Adrenal gland (tissue), 12 donors: ENCODE results near the gene ITPR1. TPM values are rescaled to one million over a fixed set of nuclear protein-coding genes. Genes with fewer than 3 reads are reported as not detected.
A peak's percentile ranks its signal among the peaks of the same experiment; 100 is the strongest.

Source experiments
- DNase-seq, 7 donors: peaks; one replicate each; pipeline ENCODE4 v3.0.0-alpha.2; 2019 to 2020
- H3K27ac ChIP-seq, 5 donors: fragments of 200-600 bp; sonication (generic) in 4 of 5; 1 replicate in 3 of 5; 2 replicates in 2 of 5; pipeline versions ENCODE4 v1.5.1 to v1.8.0; 2016 to 2020; ENCODE audit warnings: mild to moderate bottlenecking in 1 of 5
- H3K27me3 ChIP-seq: fragments of 200-600 bp; 2 replicates; pipeline ENCODE4 v1.8.0; 2021
- H3K36me3 ChIP-seq, 2 donors: fragments of 200-600 bp; replicated peaks in 1 of 2; 1 replicate in 1 of 2; 2 replicates in 1 of 2; pipeline versions ENCODE4 v1.5.1 to v1.8.0; 2018 to 2022
- H3K4me1 ChIP-seq, 2 donors: fragments of 200-600 bp; replicated peaks in 1 of 2; 1 replicate in 1 of 2; 2 replicates in 1 of 2; pipeline versions ENCODE4 v1.5.1 to v1.8.0; 2018 to 2021
- H3K4me3 ChIP-seq, 4 donors: fragments of 200-600 bp; sonication (generic) in 3 of 4; one replicate each; pipeline ENCODE4 v1.5.1; 2016 to 2018
- H3K9me3 ChIP-seq, 3 donors: fragments of 200-600 bp; sonication (generic) in 1 of 3; replicated peaks in 1 of 3; 1 replicate in 2 of 3; 2 replicates in 1 of 3; pipeline versions ENCODE4 v1.5.1 to v1.8.0; 2016 to 2021
- POLR2A ChIP-seq, 2 donors: fragments of 450-650 bp; IDR thresholded peaks; one replicate each; pipeline ENCODE4 v1.6.1; 2017; ENCODE audit warnings: antibody characterized with exemption in 2 of 2, mild to moderate bottlenecking in 2 of 2, moderate library complexity in 1 of 2
- WGBS, 4 donors: extraction: QIAGEN DNeasy Blood & Tissue Kit in 2 of 4; methylation state at CpG; one replicate each; pipeline versions ENCODE4 v1.1.5 to v1.1.7; 2013 to 2017; 5-methylcytosine and 5-hydroxymethylcytosine counted together
- intact Hi-C, 2 donors: fragments of 100-400 bp; cut with DNase I; formaldehyde crosslinking; loops; one replicate each; pipeline versions ENCODE4 v1.14.1 to v1.15.0; 2022 to 2023
- polyA plus RNA-seq, 3 donors: library from polyadenylated mRNA; stranded (reverse); fragments of 200-250 nt in 2 of 3; fragments of 350-450 nt in 1 of 3; fragmentation: Illumina TruSeq in 1 of 3; extraction: RNeasy Lipid Tissue Mini Kit (QIAGEN cat#74804) in 1 of 3; gene quantifications; one replicate each; pipeline ENCODE4 v1.2.3, GENCODE V29; 2013 to 2014
- total RNA-seq, 9 donors: library from RNA; depleted of rRNA in 4 of 9; stranded (reverse); fragments of >200 nt in 4 of 9; fragments of 120-200 nt in 1 of 9; fragmentation: NEBNext Ultra II Directional in 1 of 9; extraction: Animal tissue kit (Norgen Biotek cat#: 25700) in 1 of 9; gene quantifications; one replicate each; pipeline versions ENCODE4 v1.1.0 to v1.2.4, GENCODE V29; 2013 to 2023
- TF ChIP-seq, protein P1 (sequence below), 6 experiments: fragments of 450-650 bp in 4 of 6; fragments of 200-600 bp in 2 of 6; sonication (generic) in 1 of 6; IDR thresholded peaks; 1 replicate in 5 of 6; 2 replicates in 1 of 6; pipeline versions ENCODE4 v1.5.1 to v1.8.0; 2016 to 2021; ENCODE audit warnings: antibody characterized with exemption in 6 of 6, mild to moderate bottlenecking in 2 of 6, moderate library complexity in 1 of 6
- donor health status: healthy with polysubstance abuse.
- donor health status: Bipolar disorder and iron deficiency.
- donor health status: DM: yes; HTN: yes; CAD: no.
- donor health status: DM: no; HTN: no; CAD: no.
- donor health status: DM: no; HTN: no; CAD: no.
- donor health status: DM: yes; HTN: yes; CAD: no.

Gene ITPR1
- total and polyA plus RNA-seq, 12 donors, result 21.6 to 198 (median 76.6) TPM

DNA sequence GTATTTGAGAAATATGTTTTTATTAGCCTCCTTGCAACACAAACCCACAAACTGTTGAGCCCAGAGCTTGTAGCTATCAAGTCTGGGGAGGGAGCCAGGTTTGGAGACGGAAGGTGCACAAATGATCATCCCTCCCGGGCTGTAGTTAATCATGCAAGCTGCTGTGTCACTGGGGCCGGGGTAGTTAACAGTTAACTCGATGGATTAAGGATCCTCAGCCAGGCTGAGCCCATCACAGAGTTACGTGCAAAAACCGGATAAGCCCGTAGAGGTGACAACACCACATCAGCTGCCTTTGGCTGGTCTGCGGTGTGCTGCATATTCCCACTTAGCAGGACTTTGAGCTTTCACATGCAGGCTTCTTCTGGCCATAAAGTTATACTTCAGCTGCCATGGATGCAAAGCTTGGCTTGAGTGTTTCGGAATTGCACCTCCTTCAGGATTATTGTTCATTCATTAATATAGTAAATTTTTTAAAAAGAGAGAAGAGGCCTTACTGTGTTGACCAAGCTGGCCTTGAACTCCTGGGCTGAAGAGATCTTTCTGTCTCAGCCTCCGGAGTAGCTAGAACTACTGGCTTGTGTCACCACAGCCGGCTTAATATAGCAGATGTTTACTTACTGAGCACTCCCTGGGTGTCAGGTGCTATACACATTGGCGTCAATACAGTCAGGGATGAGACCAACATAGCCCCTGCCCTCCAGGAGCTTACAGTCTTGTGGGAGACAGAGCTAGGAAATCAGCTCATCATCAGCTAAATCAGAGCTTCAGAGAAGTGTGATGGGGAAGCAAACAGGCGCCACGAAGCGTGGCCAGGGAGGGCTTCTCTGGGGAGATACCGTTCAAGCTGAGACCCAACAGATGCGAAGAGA, 259.3 kb downstream of the ITPR1 start:
- DNase-seq, result no peak
- intact Hi-C loops, result no loop called here
- no peaks in the 10 kb centered on the region for H3K36me3 ChIP-seq
- TF ChIP-seq, protein P1, sequence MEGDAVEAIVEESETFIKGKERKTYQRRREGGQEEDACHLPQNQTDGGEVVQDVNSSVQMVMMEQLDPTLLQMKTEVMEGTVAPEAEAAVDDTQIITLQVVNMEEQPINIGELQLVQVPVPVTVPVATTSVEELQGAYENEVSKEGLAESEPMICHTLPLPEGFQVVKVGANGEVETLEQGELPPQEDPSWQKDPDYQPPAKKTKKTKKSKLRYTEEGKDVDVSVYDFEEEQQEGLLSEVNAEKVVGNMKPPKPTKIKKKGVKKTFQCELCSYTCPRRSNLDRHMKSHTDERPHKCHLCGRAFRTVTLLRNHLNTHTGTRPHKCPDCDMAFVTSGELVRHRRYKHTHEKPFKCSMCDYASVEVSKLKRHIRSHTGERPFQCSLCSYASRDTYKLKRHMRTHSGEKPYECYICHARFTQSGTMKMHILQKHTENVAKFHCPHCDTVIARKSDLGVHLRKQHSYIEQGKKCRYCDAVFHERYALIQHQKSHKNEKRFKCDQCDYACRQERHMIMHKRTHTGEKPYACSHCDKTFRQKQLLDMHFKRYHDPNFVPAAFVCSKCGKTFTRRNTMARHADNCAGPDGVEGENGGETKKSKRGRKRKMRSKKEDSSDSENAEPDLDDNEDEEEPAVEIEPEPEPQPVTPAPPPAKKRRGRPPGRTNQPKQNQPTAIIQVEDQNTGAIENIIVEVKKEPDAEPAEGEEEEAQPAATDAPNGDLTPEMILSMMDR (IDR thresholded peaks at IDR 0.05), result no peak
- TF ChIP-seq POLR2A (IDR thresholded peaks at IDR 0.05), result no peak
- 79 to 90% (median 84%) methylated on average over 13 to 17 of the region's 17 CpGs for WGBS, 4 donors
- H3K27ac ChIP-seq, result peak overlapping the region in 4 of 5 donors; percentile 38 to 89 (median 72)
- H3K4me1 ChIP-seq, result peaks cover 34 to 51% of the 10 kb centered on the region in 2 donors
- no peaks in the 10 kb centered on the region for H3K27me3 ChIP-seq
- H3K4me3 ChIP-seq, result no peak overlapping the region
- no peaks in the 10 kb centered on the region for H3K9me3 ChIP-seq

DNA sequence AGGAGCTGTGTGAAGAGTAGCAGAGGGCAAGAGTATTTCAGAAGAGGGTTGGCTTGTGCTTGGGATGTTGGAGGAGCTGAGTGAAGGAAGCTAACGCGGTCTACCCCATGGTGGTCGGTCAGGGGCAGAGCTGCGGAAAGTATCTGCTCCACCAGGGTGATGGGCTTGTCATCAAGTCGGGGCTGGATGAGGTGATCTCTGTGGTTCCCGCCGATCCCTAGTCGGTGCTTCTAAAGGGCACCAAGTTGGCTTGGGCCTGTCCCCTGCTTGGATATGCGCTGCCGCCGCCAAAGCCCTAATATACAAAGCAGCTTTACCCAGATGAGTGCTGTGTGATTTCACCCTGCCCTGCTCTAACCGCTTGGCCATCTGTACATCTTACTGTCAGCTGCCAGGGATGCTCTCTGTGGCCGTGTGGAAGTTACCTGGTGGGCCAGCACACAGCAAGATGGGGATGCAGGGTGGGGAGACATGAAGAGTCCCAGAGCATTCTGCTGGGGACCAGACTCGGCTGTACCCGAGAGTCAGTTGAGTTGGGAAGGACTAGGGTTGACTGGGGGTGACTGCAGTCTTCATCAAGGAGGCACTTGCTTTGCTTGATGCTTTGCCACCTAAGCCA, 260.0 kb downstream of the ITPR1 start:
- no peak for DNase-seq
- peaks cover 34 to 51% of the 10 kb centered on the region in 2 donors for H3K4me1 ChIP-seq
- WGBS, 4 donors, result 95 to 98% (median 97%) methylated on average over 8 to 15 of the region's 15 CpGs
- H3K36me3 ChIP-seq, result no peaks in the 10 kb centered on the region
- no peak for TF ChIP-seq POLR2A (IDR thresholded peaks at IDR 0.05)
- TF ChIP-seq, protein P1 (IDR thresholded peaks at IDR 0.05), result no peak
- no peaks in the 10 kb centered on the region for H3K27me3 ChIP-seq
- H3K27ac ChIP-seq, result peak overlapping the region in 1 of 5 donors; percentile 38
- H3K9me3 ChIP-seq, result no peaks in the 10 kb centered on the region
- H3K4me3 ChIP-seq, result no peak overlapping the region
- intact Hi-C loops, result no loop called here

GRCh38 chr3:4754180-4755086, 261.3 kb downstream of the ITPR1 start:
- DNase-seq, result no peak
- no peaks in the 10 kb centered on the region for H3K9me3 ChIP-seq
- WGBS, 4 donors, result 71 to 72% (median 71%) methylated on average over 7 of the region's 7 CpGs
- H3K36me3 ChIP-seq, result no peaks in the 10 kb centered on the region
- H3K4me1 ChIP-seq, result peaks cover 36 to 49% of the 10 kb centered on the region in 2 donors
- H3K27me3 ChIP-seq, result no peaks in the 10 kb centered on the region
- H3K27ac ChIP-seq, result peak overlapping the region in 1 of 5 donors; percentile 34
- intact Hi-C loops, result no loop called here
- H3K4me3 ChIP-seq, result no peak overlapping the region
- TF ChIP-seq POLR2A (IDR thresholded peaks at IDR 0.05), result no peak
- TF ChIP-seq, protein P1 (IDR thresholded peaks at IDR 0.05), result no peak

- Histone ChIP-seq H3K36me3 (no peaks in the 10 kb centered on the region), H3K27ac (peak overlapping the region in 1 of 5 donors; percentile 27), H3K9me3 (no peaks in the 10 kb centered on the region), H3K27me3 (no peaks in the 10 kb centered on the region), H3K4me3 (no peak overlapping the region), H3K4me1 (peaks cover 29 to 47% of the 10 kb centered on the region in 2 donors)
- intact Hi-C loops, result no loop called here
- no peak for DNase-seq
- TF ChIP-seq, protein P1 (IDR thresholded peaks at IDR 0.05), result no peak
- no peak for TF ChIP-seq POLR2A (IDR thresholded peaks at IDR 0.05)
- 76 to 87% (median 85%) methylated on average over 4 of the region's 4 CpGs for WGBS, 4 donors
These were observed 262.4 kb downstream of the ITPR1 start for GRCh38 chr3:4755566-4755965.
